Mesenteric fat pad (tissue), 1 donor: ENCODE results near the gene TANC1. TPM values are rescaled to one million over a fixed set of nuclear protein-coding genes. Genes with fewer than 3 reads are reported as not detected.

Experiments
- DNase-seq: peaks from one replicate; pipeline ENCODE4 v3.0.0-alpha.2; 2020; ENCODE audit warnings: low spot score
- total RNA-seq: library from RNA; stranded (reverse); fragmentation: NEBNext Ultra II Directional; extraction: Animal tissue kit (Norgen Biotek cat#: 25700); gene quantifications from one replicate; pipeline ENCODE4 v1.2.1, GENCODE V29; 2021
- donor health status: DM: yes; HTN: yes; CAD: no.

Gene TANC1
- total RNA-seq, 1 donor from 2014 or later, result 27.9 TPM

GRCh38 chr2:159109517-159109916 lies 141.1 kb downstream of the TANC1 start:
- no peak for DNase-seq

DNA sequence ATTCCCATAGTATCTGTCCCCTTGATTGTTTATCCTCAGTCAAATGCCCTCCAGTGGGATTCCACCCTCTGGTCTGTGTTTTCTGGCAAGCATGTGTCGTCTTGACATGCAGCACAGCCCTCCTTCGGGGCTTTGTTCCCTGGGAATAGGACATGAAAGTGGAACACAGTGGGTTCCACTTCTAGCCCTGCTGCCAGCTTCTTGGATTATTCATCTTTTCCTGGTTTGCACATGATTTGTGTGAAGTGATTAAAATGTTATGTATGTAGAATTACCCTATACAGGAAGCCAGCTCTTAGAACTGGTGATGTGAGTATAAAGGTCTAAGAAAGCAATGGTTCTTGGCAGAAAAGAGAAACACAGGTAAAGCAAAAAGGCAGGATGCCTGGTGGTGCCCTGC lies 142.3 kb downstream of the TANC1 start:
- DNase-seq, result no peak

- no peak for DNase-seq
Measured at GRCh38 chr2:159111346-159111927, 143.0 kb downstream of the TANC1 start.

- DNase-seq, result no peak
Measured at GRCh38 chr2:159114835-159115234, 146.4 kb downstream of the TANC1 start.

GRCh38 chr2:159116922-159117321 lies 148.5 kb downstream of the TANC1 start:
- no peak for DNase-seq

- DNase-seq, result no peak
Measured at GRCh38 chr2:159117658-159118057, 149.2 kb downstream of the TANC1 start.

DNA sequence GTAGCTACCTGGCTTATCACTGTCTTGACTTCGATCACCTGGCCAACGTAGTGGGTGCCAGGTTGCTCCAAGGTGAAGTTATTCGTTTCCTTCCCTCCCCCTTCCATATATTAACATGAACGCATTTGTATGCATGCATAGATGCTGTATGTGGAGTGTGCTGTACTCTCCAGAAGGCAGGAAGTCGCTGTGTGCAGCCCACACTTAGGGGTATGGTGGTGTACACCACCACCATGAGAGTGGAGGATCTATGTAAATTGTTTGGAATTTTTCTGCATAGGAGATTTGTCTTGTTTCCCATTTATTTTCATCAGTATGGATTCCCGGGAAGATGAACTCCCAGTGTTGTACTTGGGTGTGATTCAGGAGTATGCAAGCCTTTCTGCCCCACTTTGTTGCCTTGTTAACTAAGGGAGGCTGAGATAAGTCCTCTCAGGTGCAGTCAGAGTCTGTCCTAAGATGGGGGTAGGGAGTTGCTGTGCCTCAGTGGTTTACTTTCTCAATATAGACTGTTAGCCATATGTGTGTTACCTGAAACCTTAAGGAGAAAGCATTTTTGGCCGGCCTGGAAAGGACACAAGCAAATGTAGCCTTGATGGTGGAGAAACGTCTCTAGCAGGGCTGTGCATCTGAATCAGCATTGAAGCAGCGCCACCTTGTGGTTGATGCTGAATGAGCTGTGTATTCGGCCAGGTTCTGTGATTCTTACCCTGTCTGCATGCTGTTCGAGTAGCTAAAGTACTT lies 149.8 kb downstream of the TANC1 start:
- DNase-seq, result no peak

GRCh38 chr2:159118859-159119500 lies 150.5 kb downstream of the TANC1 start:
- DNase-seq, result no peak

GRCh38 chr2:159119652-159120257 lies 151.3 kb downstream of the TANC1 start:
- no peak for DNase-seq

GRCh38 chr2:159123786-159124185 lies 155.3 kb downstream of the TANC1 start:
- DNase-seq, result no peak

DNA sequence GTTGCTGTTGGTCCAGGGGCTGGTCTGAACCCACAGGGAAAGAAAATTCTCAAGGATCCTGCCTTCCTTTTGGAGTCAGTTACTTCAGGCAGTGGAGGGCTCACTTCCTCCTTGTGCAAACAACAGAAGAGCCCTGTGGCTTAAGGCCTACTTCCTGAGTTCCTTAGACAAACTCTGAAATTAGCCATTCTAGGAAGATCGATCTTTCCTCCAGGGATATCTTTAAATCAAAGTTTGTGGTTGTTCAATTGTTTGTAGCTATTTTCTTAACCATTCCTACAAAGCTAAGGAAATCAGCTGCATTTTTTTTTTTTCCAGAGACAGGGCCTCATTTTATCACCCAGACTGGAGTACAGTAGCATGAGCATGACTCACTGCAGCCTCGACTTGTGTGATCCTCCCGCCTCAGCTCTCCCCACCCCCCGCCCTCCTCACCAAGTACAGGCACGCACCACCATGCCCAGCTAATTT lies 156.0 kb downstream of the TANC1 start:
- DNase-seq, result no peak

GRCh38 chr2:159124931-159125467 lies 156.6 kb downstream of the TANC1 start:
- DNase-seq, result no peak

DNA sequence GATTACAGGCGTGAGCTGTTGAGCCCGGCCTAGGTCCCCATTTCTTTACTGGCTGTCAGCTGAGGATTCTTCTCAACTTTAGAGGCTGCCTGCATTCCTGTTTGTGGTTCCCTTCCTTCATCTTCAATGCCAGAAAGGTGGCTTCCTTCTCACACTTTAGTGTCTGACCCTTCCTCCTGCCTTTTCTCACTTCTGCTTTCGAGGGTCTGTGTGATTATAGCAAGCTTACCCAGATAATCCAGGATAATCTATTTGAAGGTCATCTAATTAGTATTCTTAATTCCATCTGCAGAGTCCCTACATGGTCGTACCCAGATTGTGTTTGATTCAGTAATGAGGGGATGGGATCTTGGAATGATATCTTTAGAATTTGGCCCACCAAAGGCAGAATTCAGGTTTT lies 157.4 kb downstream of the TANC1 start:
- DNase-seq, result no peak

DNA sequence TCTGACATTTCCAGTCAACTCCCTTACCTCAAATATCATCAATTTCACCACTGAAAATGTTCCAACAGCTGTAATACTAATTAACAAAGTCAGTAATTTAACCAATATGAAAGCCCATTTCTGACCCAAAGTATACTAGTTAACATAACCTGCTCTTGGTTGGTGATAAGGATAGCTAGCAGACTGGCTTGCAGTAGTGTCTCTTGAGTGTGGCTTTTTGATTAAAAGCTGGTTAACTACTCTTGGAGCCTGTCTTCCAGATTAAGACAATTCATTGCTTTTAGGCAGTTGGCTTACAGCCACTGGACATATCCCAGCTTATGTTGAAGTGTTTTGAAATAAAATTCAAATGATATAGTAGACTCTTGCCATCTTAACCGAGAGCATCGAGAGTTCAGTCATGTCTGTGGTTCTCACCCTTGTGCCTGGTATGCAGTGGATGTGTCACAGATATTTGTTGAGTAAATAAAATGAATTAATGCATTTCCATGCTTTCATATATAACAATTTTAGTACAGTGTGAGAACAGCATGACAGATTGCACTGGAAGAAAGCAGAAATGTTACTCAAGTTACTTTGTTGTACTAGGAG lies 158.1 kb downstream of the TANC1 start:
- no peak for DNase-seq

- no peak for DNase-seq
Measured at GRCh38 chr2:159128191-159128590, 159.8 kb downstream of the TANC1 start.

- DNase-seq, result no peak
Measured at GRCh38 chr2:159129269-159129668, 160.8 kb downstream of the TANC1 start.

- no peak for DNase-seq
Measured at GRCh38 chr2:159129824-159130223, 161.4 kb downstream of the TANC1 start.

DNA sequence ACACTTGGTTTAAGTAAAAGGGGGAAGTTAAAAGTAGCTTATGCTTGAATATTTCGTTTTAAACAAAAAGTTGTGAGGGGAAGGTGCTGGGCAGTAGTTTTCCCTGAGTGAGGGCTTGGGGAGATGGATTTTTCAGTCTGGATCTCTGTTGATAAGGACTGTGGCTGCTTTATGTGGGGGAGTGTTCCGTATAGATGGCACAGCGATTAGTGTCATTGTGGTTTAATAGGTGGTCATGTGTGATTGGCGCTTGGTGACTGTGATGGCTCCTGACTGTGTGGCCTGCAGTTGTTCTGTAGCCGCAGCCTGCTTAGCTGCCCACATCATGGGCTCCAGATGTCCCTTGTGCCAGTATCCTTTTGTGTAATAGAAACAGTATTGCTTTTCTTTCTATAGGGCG lies 161.9 kb downstream of the TANC1 start:
- no peak for DNase-seq

DNA sequence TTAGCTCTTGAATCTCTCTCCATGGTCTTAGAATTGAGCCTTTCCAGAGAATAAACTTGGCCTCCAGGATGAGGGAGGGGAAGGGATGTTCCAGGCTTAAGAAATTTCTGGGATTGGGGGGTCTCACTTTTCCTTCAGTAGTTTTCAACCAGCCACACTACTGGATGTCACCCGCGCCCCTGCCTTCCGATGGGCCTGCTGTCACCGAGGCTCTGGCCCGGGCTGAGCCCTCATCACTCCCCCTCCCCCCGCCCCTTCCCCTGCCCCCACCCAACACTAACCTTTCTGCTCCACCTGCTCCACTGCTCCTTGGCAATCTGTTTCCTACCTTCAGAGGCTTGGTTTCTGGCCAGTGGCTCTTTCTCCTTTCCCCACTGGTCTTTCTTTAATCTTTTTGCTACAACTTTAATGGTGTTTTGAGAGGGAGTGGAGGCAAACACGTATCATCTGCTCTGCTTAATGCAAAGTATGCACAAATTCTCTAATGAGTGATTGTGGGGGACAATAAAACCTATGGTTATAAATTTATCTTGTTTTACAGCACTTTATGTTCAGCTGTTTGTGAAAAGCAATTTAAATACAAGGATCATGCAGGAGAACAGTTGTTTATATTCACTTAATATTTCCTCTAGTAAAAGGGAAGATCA lies 162.9 kb downstream of the TANC1 start:
- no peak for DNase-seq

DNA sequence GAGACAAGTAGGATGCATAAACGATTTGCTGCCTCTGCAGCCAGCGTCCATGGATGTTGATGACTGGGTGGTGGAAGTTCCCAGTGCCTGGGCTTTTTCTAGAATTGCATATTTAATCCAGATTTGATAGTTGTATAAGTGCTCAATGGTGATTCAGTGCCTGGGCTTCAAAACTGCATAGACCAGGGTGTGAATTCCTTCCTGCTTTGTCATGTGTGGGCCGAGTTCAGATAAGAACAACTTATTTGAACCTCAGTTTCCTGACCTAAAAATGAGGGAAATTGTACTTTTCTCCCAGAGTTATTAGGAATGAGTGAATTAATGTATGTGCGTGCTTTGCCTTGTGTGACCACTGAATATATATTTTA lies 163.5 kb downstream of the TANC1 start:
- DNase-seq, result no peak

DNA sequence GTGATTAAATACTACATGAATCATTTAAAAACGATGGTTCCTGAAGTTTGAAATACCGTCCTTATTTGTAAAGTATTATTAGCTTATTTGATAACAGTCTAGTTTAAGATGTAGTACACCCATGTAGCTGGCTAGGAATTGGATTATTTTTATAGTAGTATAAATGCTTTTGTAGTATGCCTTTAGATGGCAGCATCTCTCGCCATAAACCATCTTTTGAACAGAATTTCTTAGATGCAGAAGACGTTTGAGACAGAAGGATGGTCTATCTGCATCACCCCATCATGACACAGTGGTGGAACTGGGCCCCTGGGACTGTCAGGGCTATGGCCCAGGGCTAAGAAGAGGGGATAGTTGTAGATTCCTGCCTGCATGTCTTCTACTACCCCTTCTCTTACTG lies 165.4 kb downstream of the TANC1 start:
- no peak for DNase-seq
